Liver (tissue), 3 donors: ENCODE data around the gene ZBTB8B.

Experiments
- ATF3 ChIP-seq: IDR thresholded peaks from 2 replicates; pipeline ENCODE4 v1.6.1; 2016; ENCODE audit warnings: antibody characterized with exemption
- EGR1 ChIP-seq, 2 donors: IDR thresholded peaks; 2 replicates each; pipeline ENCODE4 v1.6.1; 2016 to 2018; ENCODE audit warnings: antibody characterized with exemption in 2 of 2, low read depth in 2 of 2
- HNF4G ChIP-seq: IDR thresholded peaks from 2 replicates; pipeline ENCODE4 v1.6.1; 2016; ENCODE audit warnings: antibody characterized with exemption
- JUND ChIP-seq, 2 donors: IDR thresholded peaks; 2 replicates each; pipeline ENCODE4 v1.6.1; 2016; ENCODE audit warnings: antibody characterized with exemption in 2 of 2
- MAX ChIP-seq: IDR thresholded peaks from 2 replicates; pipeline ENCODE4 v1.6.1; 2016; ENCODE audit warnings: antibody characterized with exemption
- RAD21 ChIP-seq, 2 donors: IDR thresholded peaks; 2 replicates each; pipeline ENCODE4 v1.6.1; 2016; ENCODE audit warnings: antibody characterized with exemption in 2 of 2, mild to moderate bottlenecking in 2 of 2
- REST ChIP-seq: IDR thresholded peaks from 2 replicates; pipeline ENCODE4 v1.6.1; 2016; ENCODE audit warnings: antibody characterized with exemption, mild to moderate bottlenecking
- RXRA ChIP-seq, 2 donors: IDR thresholded peaks; 2 replicates each; pipeline ENCODE4 v1.6.1; 2017 to 2018; ENCODE audit warnings: antibody characterized with exemption in 2 of 2, mild to moderate bottlenecking in 1 of 2
- TAF1 ChIP-seq: conservative IDR thresholded peaks from 2 replicates; pipeline ENCODE4 v1.6.1; 2016; ENCODE audit warnings: antibody characterized with exemption, mild to moderate bottlenecking
- ZBTB33 ChIP-seq: IDR thresholded peaks from 2 replicates; pipeline ENCODE4 v1.6.1; 2016; ENCODE audit warnings: antibody characterized with exemption
- TF ChIP-seq, protein P1 (sequence below): fragments of 150-350 bp; IDR thresholded peaks from 2 replicates; pipeline ENCODE4 v1.5.1; 2017; ENCODE audit warnings: improper control_type of control experiment, low read depth, low read length; ENCODE audit not compliant: missing input control
- donor health status: healthy.
- donor health status: healthy.

- TF ChIP-seq ATF3 (no peak), TAF1 (no peak), MAX (no peak), RAD21 (IDR thresholded peaks at IDR 0.05) (no peak), REST (no peak), JUND (IDR thresholded peaks at IDR 0.05) (no peak), EGR1 (IDR thresholded peaks at IDR 0.05; ENCODE audit: low read depth in 2 of 2) (no peak), RXRA (IDR thresholded peaks at IDR 0.05) (no peak), ZBTB33 (no peak), HNF4G (no peak)
- TF ChIP-seq, protein P1, sequence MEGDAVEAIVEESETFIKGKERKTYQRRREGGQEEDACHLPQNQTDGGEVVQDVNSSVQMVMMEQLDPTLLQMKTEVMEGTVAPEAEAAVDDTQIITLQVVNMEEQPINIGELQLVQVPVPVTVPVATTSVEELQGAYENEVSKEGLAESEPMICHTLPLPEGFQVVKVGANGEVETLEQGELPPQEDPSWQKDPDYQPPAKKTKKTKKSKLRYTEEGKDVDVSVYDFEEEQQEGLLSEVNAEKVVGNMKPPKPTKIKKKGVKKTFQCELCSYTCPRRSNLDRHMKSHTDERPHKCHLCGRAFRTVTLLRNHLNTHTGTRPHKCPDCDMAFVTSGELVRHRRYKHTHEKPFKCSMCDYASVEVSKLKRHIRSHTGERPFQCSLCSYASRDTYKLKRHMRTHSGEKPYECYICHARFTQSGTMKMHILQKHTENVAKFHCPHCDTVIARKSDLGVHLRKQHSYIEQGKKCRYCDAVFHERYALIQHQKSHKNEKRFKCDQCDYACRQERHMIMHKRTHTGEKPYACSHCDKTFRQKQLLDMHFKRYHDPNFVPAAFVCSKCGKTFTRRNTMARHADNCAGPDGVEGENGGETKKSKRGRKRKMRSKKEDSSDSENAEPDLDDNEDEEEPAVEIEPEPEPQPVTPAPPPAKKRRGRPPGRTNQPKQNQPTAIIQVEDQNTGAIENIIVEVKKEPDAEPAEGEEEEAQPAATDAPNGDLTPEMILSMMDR = no peak
Measured at GRCh38 chr1:32491386-32491785, 26.5 kb downstream of the ZBTB8B start.
